K562 (cell line): ENCODE data around the gene SOCS3. TPM values are rescaled to one million over a fixed set of nuclear protein-coding genes. Genes with fewer than 3 reads are reported as not detected.

ENCODE experiments used
- ARID1B ChIP-seq: fragments of 450-650 bp; IDR thresholded peaks from 2 replicates; pipeline ENCODE4 v1.6.1; 2016; ENCODE audit warnings: antibody characterized with exemption, mild to moderate bottlenecking, inconsistent platforms
- CHD4 ChIP-seq: fragments of 200-600 bp; sonication (generic); IDR thresholded peaks from 3 replicates; pipeline ENCODE4 v1.6.1; 2012; ENCODE audit warnings: low read depth, mild to moderate bottlenecking, mixed read lengths, low read length, inconsistent platforms; ENCODE audit not compliant: insufficient read depth, insufficient replicate concordance, poor library complexity, severe bottlenecking
- CXXC5 ChIP-seq: fragments of 250-450 bp; sonication (Bioruptor Pico); IDR thresholded peaks from 2 replicates; pipeline ENCODE4 v1.8.0; 2022; ENCODE audit warnings: inconsistent platforms, mild to moderate bottlenecking, moderate library complexity
- ERF ChIP-seq: fragments of 450-650 bp; formaldehyde crosslinking; IDR thresholded peaks from 2 replicates; pipeline ENCODE4 v1.4.0; 2020; ENCODE audit warnings: mild to moderate bottlenecking, mixed read lengths
- HES1 ChIP-seq: fragments of 450-650 bp; IDR thresholded peaks from 2 replicates; pipeline ENCODE4 v1.6.1; 2016; ENCODE audit warnings: low read depth, mild to moderate bottlenecking, moderate library complexity
- HEY1 ChIP-seq: fragments of 250-450 bp; sonication (Bioruptor Pico); IDR thresholded peaks from 2 replicates; pipeline ENCODE4 v1.5.0; 2020; ENCODE audit warnings: mild to moderate bottlenecking, moderate library complexity, borderline replicate concordance
- HNRNPH1 ChIP-seq: fragments of 200-400 bp; formaldehyde crosslinking; optimal IDR thresholded peaks from 2 replicates; pipeline ENCODE3; 2017; ENCODE audit warnings: low read depth, mild to moderate bottlenecking, low read length, moderate library complexity
- JUN ChIP-seq, 2 experiments: sonication (generic) in 1 of 2; formaldehyde crosslinking in 1 of 2; IDR thresholded peaks; 2 replicates each; pipeline versions ENCODE4 v1.6.1 to v1.8.0; 2012 to 2022; ENCODE audit warnings: borderline replicate concordance in 2 of 2, mild to moderate bottlenecking in 2 of 2, improper control_type of control experiment in 1 of 2, low read depth in 1 of 2, low read length in 1 of 2, missing genetic modification reagents in 1 of 2
- NFIC ChIP-seq: fragments of 450-650 bp; IDR thresholded peaks from 2 replicates; pipeline ENCODE4 v1.6.1; 2017; ENCODE audit warnings: mild to moderate bottlenecking, inconsistent platforms
- RB1 ChIP-seq: fragments of 450-650 bp; IDR thresholded peaks from 2 replicates; pipeline ENCODE4 v1.6.1; 2017; ENCODE audit warnings: low read depth, mild to moderate bottlenecking
- RCOR1 ChIP-seq, 2 experiments: IDR thresholded peaks; 2 replicates each; pipeline ENCODE4 v1.6.1; 2012; ENCODE audit warnings: low read depth in 2 of 2, low read length in 2 of 2, borderline replicate concordance in 1 of 2, improper control_type of control experiment in 1 of 2
- RREB1 ChIP-seq: fragments of 250-450 bp; sonication (Bioruptor Pico); IDR thresholded peaks from 2 replicates; pipeline ENCODE4 v1.4.0; 2020
- SMAD4 ChIP-seq: fragments of 250-450 bp; sonication (Bioruptor Pico); conservative IDR thresholded peaks from 2 replicates; pipeline ENCODE4 v1.8.0; 2021; ENCODE audit warnings: inconsistent platforms, mild to moderate bottlenecking, moderate library complexity
- TCF7 ChIP-seq: sonication (generic); IDR thresholded peaks from 2 replicates; pipeline ENCODE4 v1.6.1; 2016; ENCODE audit warnings: antibody characterized with exemption, borderline replicate concordance
- TEAD1 ChIP-seq, 2 experiments: fragments of 450-650 bp in 1 of 2; sonication (generic) in 1 of 2; formaldehyde crosslinking; IDR thresholded peaks; 2 replicates each; pipeline versions ENCODE4 v1.4.0 to v1.8.0; 2020 to 2022; ENCODE audit warnings: mild to moderate bottlenecking in 2 of 2, missing genetic modification reagents in 1 of 2
- ZNF253 ChIP-seq: fragments of 250-450 bp; sonication (Bioruptor Pico); conservative IDR thresholded peaks from 2 replicates; pipeline ENCODE4 v1.6.1; 2021; ENCODE audit warnings: mild to moderate bottlenecking
- ZNF436 ChIP-seq: fragments of 250-450, 450-650 bp; sonication (Bioruptor Pico); formaldehyde crosslinking; IDR thresholded peaks from 2 replicates; pipeline ENCODE4 v1.7.0; 2020; ENCODE audit warnings: mild to moderate bottlenecking
- ZNF449 ChIP-seq: fragments of 250-450 bp; sonication (Bioruptor Pico); IDR thresholded peaks from 2 replicates; pipeline ENCODE4 v1.8.0; 2022; ENCODE audit warnings: moderate library complexity, mild to moderate bottlenecking, inconsistent platforms
- polyA plus RNA-seq, 8 experiments: library from polyadenylated mRNA; depleted of rRNA in 4 of 8; stranded (reverse) in 5 of 8; unstranded in 3 of 8; fragments of >200 nt; fragmentation: Nextera tagmentation in 2 of 8; fragmentation: Illumina TruSeq in 1 of 8; extraction: Ambion mirVana in 2 of 8; extraction: Trizol in 1 of 8; gene quantifications; 2 replicates each; pipeline versions ENCODE4 v1.2.1 to v1.2.3, GENCODE V29; 2011 to 2014; ENCODE audit warnings: inconsistent platforms in 1 of 8, missing spikeins in 1 of 8
- total RNA-seq, 7 experiments: library from RNA; depleted of rRNA in 6 of 7; stranded (reverse); fragments of >200 nt in 6 of 7; fragmentation: Illumina TruSeq in 2 of 7; extraction: Trizol in 2 of 7; gene quantifications; 2 replicates each; pipeline versions ENCODE4 v1.2.1 to v1.2.3, GENCODE V29; 2011 to 2021; ENCODE audit warnings: low replicate concordance in 1 of 7

The SOCS3 gene
- total and polyA plus RNA-seq, 9 of the 15 experiments (the other 6 are each of a cell fraction or from before 2014, with no cell fraction given) = 0.56 to 38.9 (median 13.7) TPM

- TF ChIP-seq ZNF449 (no peak), JUN (IDR thresholded peaks at IDR 0.05; ENCODE audit: borderline replicate concordance, low read depth, low read length) (peak; percentile 49; the same call in 1 of the 2 replicates), JUN (CRISPR knock-in tag; IDR thresholded peaks at IDR 0.05; ENCODE audit: borderline replicate concordance) (no peak), CXXC5 (peak; percentile 36), ERF (CRISPR knock-in tag) (no peak), RB1 (peak; percentile 81; the same call in 1 of the 2 replicates), ZNF253 (no peak), SMAD4 (CRISPR knock-in tag) (peak; percentile 12), TEAD1 (CRISPR knock-in tag; IDR thresholded peaks at IDR 0.05) (peak in 1 of 2 experiments; percentile 31; a peak in 1 of 4 replicates), HES1 (0 out of 2 replicates have a peak, but pooled peaks have one; percentile 29), TCF7 (no peak), RREB1 (CRISPR knock-in tag) (peak; percentile 56; the same call in 1 of the 2 replicates), ZNF436 (CRISPR knock-in tag) (no peak), HEY1 (CRISPR knock-in tag) (no peak), HNRNPH1 (no peak), ARID1B (peak; percentile 44), NFIC (peak; percentile 64; the same call in 1 of the 2 replicates), RCOR1 (IDR thresholded peaks at IDR 0.05; ENCODE audit: borderline replicate concordance in 1 of 2, low read depth in 2 of 2, low read length in 2 of 2) (peak in 1 of 2 experiments; percentile 78; a peak in 2 of 4 replicates), CHD4 (peak; percentile 73)
Observed at GRCh38 chr17:78360371-78361224, 721 bp upstream of the SOCS3 start (continued).
